Measurements from ENCODE around the gene TMPRSS4.

DNA sequence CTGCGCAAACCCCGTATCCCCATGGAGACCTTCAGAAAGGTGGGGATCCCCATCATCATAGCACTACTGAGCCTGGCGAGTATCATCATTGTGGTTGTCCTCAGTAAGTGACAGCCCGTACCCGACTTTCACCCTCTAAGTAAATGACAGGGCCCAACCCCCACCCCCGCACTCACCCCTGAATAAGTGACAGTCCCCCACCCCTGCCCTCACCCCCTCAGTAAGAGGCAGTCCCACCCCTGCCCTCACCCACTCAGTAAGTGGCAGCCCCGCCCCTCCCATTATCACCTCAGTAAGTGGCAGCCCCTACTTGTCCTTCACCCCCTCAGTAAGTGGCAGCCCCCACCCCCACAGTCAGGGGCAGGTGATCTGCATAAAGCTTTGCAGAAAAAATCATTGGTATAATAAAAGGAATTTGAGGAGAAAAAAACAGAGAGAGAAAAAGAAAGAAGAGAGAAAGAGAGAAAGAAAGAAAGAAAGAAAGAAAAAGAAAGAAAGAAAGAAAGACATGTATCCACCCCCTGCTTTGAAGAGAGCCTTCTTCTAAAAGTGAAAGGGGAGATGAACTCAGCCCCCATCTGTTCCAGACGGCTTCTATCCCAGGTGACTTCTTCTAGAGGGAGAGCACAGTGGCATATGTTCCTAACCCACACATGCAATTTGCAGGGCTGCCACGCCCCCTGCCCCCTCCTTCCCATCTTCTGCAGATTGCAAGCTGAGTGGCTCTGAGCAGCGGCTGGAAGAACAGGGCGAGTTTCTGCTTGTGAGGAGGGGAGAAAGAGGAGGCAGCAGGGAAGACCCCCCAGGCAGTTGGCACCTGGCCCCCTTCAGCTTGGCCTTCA, 22.3 kb downstream of the TMPRSS4 start:
- TF ChIP-seq, protein P1, sequence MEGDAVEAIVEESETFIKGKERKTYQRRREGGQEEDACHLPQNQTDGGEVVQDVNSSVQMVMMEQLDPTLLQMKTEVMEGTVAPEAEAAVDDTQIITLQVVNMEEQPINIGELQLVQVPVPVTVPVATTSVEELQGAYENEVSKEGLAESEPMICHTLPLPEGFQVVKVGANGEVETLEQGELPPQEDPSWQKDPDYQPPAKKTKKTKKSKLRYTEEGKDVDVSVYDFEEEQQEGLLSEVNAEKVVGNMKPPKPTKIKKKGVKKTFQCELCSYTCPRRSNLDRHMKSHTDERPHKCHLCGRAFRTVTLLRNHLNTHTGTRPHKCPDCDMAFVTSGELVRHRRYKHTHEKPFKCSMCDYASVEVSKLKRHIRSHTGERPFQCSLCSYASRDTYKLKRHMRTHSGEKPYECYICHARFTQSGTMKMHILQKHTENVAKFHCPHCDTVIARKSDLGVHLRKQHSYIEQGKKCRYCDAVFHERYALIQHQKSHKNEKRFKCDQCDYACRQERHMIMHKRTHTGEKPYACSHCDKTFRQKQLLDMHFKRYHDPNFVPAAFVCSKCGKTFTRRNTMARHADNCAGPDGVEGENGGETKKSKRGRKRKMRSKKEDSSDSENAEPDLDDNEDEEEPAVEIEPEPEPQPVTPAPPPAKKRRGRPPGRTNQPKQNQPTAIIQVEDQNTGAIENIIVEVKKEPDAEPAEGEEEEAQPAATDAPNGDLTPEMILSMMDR (IDR thresholded peaks at IDR 0.05) = no peak
- TF ChIP-seq POLR2A (IDR thresholded peaks at IDR 0.05) = no peak

All from right lobe of liver (tissue), 4 donors.